HEK293 (cell line): Measurements from ENCODE around the gene CAPS.

ENCODE experiments used
- GFI1B ChIP-seq: fragments of 450-650 bp; formaldehyde crosslinking; IDR thresholded peaks from 2 replicates; pipeline ENCODE4 v1.5.1; 2016; ENCODE audit warnings: missing biosample characterization, missing genetic modification characterization
- KLF16 ChIP-seq: fragments of 450-650 bp; formaldehyde crosslinking; IDR thresholded peaks from 2 replicates; pipeline ENCODE4 v1.5.1; 2017; ENCODE audit warnings: missing biosample characterization, missing genetic modification characterization
- SETDB1 ChIP-seq: IDR thresholded peaks from one replicate; pipeline ENCODE4 v1.6.1; 2017; ENCODE audit warnings: mild to moderate bottlenecking, low read length, moderate library complexity, mixed read lengths; ENCODE audit not compliant: insufficient read length
- ZBTB20 ChIP-seq: fragments of 450-650 bp; formaldehyde crosslinking; IDR thresholded peaks from 2 replicates; pipeline ENCODE4 v1.5.1; 2016; ENCODE audit warnings: missing biosample characterization, missing genetic modification characterization
- ZNF138 ChIP-seq: fragments of 450-650 bp; formaldehyde crosslinking; IDR thresholded peaks from 2 replicates; pipeline ENCODE4 v1.5.1; 2016; ENCODE audit warnings: missing biosample characterization, missing genetic modification characterization, borderline replicate concordance
- ZNF157 ChIP-seq: fragments of 450-650 bp; formaldehyde crosslinking; IDR thresholded peaks from 2 replicates; pipeline ENCODE4 v1.5.1; 2016; ENCODE audit warnings: missing biosample characterization, missing genetic modification characterization
- ZNF670 ChIP-seq: fragments of 450-650 bp; formaldehyde crosslinking; IDR thresholded peaks from 2 replicates; pipeline ENCODE4 v1.5.1; 2016; ENCODE audit warnings: missing biosample characterization, missing genetic modification characterization, low read depth
- TF ChIP-seq, protein P1 (sequence below): fragments of 450-650 bp; formaldehyde crosslinking; IDR thresholded peaks from 2 replicates; pipeline ENCODE4 v1.5.1; 2016; ENCODE audit warnings: missing biosample characterization, missing genetic modification characterization
- TF ChIP-seq, protein P2 (sequence below): fragments of 450-650 bp; formaldehyde crosslinking; IDR thresholded peaks from 2 replicates; pipeline ENCODE4; 2016; ENCODE audit warnings: missing biosample characterization, missing genetic modification characterization
- TF ChIP-seq, protein P3 (sequence below): fragments of 450-650 bp; formaldehyde crosslinking; IDR thresholded peaks from 2 replicates; pipeline ENCODE4 v1.5.1; 2016; ENCODE audit warnings: missing biosample characterization, missing genetic modification characterization, borderline replicate concordance
- TF ChIP-seq, protein P4 (sequence below): fragments of 450-650 bp; formaldehyde crosslinking; IDR thresholded peaks from 2 replicates; pipeline ENCODE4 v1.5.1; 2016; ENCODE audit warnings: missing biosample characterization, missing genetic modification characterization

DNA sequence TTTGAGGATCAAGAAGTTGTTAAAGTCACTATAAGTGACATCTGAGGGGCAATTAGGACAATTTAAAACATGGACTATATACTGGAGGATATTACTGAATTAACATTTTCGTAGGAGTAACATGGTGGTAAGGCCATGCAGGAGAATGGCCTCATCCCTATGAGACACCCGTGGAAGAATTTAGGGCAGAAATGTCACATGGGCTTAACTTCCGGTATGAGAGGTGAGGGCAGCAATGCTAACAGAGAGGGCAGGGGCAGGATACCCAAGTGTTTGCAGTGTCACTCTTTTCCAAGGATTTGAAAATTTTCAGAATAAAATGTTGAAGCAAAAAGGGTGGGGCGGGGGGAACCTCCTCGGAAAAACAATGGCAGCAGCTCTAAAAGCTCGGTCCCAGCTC is 40.2 kb downstream of the CAPS start:
- TF ChIP-seq ZNF157 (no peak), ZBTB20 (tag by site-specific recombination) (no peak), ZNF670 (tag by site-specific recombination) (no peak), ZNF138 (no peak), GFI1B (tag by site-specific recombination) (no peak), KLF16 (tag by site-specific recombination) (no peak), SETDB1 (no peak)
- TF ChIP-seq, protein P1, sequence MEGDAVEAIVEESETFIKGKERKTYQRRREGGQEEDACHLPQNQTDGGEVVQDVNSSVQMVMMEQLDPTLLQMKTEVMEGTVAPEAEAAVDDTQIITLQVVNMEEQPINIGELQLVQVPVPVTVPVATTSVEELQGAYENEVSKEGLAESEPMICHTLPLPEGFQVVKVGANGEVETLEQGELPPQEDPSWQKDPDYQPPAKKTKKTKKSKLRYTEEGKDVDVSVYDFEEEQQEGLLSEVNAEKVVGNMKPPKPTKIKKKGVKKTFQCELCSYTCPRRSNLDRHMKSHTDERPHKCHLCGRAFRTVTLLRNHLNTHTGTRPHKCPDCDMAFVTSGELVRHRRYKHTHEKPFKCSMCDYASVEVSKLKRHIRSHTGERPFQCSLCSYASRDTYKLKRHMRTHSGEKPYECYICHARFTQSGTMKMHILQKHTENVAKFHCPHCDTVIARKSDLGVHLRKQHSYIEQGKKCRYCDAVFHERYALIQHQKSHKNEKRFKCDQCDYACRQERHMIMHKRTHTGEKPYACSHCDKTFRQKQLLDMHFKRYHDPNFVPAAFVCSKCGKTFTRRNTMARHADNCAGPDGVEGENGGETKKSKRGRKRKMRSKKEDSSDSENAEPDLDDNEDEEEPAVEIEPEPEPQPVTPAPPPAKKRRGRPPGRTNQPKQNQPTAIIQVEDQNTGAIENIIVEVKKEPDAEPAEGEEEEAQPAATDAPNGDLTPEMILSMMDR (tag by site-specific recombination), result no peak
- TF ChIP-seq, protein P2, sequence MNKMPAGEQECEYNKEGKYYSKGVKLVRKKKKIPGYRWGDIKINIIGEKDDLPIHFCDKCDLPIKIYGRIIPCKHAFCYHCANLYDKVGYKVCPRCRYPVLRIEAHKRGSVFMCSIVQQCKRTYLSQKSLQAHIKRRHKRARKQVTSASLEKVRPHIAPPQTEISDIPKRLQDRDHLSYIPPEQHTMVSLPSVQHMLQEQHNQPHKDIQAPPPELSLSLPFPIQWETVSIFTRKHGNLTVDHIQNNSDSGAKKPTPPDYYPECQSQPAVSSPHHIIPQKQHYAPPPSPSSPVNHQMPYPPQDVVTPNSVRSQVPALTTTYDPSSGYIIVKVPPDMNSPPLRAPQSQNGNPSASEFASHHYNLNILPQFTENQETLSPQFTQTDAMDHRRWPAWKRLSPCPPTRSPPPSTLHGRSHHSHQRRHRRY (tag by site-specific recombination), result no peak
- TF ChIP-seq, protein P3, sequence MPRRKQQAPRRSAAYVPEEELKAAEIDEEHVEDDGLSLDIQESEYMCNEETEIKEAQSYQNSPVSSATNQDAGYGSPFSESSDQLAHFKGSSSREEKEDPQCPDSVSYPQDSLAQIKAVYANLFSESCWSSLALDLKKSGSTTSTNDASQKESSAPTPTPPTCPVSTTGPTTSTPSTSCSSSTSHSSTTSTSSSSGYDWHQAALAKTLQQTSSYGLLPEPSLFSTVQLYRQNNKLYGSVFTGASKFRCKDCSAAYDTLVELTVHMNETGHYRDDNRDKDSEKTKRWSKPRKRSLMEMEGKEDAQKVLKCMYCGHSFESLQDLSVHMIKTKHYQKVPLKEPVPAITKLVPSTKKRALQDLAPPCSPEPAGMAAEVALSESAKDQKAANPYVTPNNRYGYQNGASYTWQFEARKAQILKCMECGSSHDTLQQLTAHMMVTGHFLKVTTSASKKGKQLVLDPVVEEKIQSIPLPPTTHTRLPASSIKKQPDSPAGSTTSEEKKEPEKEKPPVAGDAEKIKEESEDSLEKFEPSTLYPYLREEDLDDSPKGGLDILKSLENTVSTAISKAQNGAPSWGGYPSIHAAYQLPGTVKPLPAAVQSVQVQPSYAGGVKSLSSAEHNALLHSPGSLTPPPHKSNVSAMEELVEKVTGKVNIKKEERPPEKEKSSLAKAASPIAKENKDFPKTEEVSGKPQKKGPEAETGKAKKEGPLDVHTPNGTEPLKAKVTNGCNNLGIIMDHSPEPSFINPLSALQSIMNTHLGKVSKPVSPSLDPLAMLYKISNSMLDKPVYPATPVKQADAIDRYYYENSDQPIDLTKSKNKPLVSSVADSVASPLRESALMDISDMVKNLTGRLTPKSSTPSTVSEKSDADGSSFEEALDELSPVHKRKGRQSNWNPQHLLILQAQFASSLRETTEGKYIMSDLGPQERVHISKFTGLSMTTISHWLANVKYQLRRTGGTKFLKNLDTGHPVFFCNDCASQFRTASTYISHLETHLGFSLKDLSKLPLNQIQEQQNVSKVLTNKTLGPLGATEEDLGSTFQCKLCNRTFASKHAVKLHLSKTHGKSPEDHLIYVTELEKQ (tag by site-specific recombination), result no peak
- TF ChIP-seq, protein P4, sequence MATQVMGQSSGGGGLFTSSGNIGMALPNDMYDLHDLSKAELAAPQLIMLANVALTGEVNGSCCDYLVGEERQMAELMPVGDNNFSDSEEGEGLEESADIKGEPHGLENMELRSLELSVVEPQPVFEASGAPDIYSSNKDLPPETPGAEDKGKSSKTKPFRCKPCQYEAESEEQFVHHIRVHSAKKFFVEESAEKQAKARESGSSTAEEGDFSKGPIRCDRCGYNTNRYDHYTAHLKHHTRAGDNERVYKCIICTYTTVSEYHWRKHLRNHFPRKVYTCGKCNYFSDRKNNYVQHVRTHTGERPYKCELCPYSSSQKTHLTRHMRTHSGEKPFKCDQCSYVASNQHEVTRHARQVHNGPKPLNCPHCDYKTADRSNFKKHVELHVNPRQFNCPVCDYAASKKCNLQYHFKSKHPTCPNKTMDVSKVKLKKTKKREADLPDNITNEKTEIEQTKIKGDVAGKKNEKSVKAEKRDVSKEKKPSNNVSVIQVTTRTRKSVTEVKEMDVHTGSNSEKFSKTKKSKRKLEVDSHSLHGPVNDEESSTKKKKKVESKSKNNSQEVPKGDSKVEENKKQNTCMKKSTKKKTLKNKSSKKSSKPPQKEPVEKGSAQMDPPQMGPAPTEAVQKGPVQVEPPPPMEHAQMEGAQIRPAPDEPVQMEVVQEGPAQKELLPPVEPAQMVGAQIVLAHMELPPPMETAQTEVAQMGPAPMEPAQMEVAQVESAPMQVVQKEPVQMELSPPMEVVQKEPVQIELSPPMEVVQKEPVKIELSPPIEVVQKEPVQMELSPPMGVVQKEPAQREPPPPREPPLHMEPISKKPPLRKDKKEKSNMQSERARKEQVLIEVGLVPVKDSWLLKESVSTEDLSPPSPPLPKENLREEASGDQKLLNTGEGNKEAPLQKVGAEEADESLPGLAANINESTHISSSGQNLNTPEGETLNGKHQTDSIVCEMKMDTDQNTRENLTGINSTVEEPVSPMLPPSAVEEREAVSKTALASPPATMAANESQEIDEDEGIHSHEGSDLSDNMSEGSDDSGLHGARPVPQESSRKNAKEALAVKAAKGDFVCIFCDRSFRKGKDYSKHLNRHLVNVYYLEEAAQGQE (tag by site-specific recombination), result no peak
